Ishikawa (cell line): ENCODE measurements around the gene TGFBR3L.

Experiments used
- CEBPB ChIP-seq: IDR thresholded peaks from 2 replicates; pipeline ENCODE4 v1.6.1; 2012
- CREB1 ChIP-seq: IDR thresholded peaks from 2 replicates; pipeline ENCODE4 v1.6.1; 2012; ENCODE audit warnings: low read depth
- EGR1 ChIP-seq: IDR thresholded peaks from 2 replicates; pipeline ENCODE4 v1.6.1; 2012
- EP300 ChIP-seq: IDR thresholded peaks from 2 replicates; pipeline ENCODE4 v1.6.1; 2012; ENCODE audit warnings: borderline replicate concordance
- FOXM1 ChIP-seq: IDR thresholded peaks from 2 replicates; pipeline ENCODE4 v1.6.1; 2012; ENCODE audit warnings: low read depth, borderline replicate concordance
- NFIC ChIP-seq: IDR thresholded peaks from 2 replicates; pipeline ENCODE4 v1.6.1; 2012
- RAD21 ChIP-seq: IDR thresholded peaks from 2 replicates; pipeline ENCODE4 v1.6.1; 2012; ENCODE audit warnings: low read depth
- TAF1 ChIP-seq: IDR thresholded peaks from 2 replicates; pipeline ENCODE4 v1.6.1; 2012; ENCODE audit warnings: low read depth, mild to moderate bottlenecking
- TCF12 ChIP-seq: IDR thresholded peaks from 2 replicates; pipeline ENCODE4 v1.6.1; 2012; ENCODE audit warnings: low read depth
- TEAD4 ChIP-seq: IDR thresholded peaks from 2 replicates; pipeline ENCODE4 v1.6.1; 2012
- YY1 ChIP-seq: IDR thresholded peaks from 2 replicates; pipeline ENCODE4 v1.6.1; 2012; ENCODE audit warnings: low read depth
- ZBTB7A ChIP-seq: IDR thresholded peaks from 2 replicates; pipeline ENCODE4 v1.6.1; 2012; ENCODE audit warnings: low read depth
- TF ChIP-seq, protein P1 (sequence below): IDR thresholded peaks from 2 replicates; pipeline ENCODE4 v1.6.1; 2012; ENCODE audit warnings: low read depth, mild to moderate bottlenecking
- TF ChIP-seq, protein P2 (sequence below): IDR thresholded peaks from 2 replicates; pipeline ENCODE4 v1.6.1; 2012
- TF ChIP-seq, protein P3 (sequence below): IDR thresholded peaks from 2 replicates; pipeline ENCODE4 v1.6.1; 2012

TGFBR3L gene

DNA sequence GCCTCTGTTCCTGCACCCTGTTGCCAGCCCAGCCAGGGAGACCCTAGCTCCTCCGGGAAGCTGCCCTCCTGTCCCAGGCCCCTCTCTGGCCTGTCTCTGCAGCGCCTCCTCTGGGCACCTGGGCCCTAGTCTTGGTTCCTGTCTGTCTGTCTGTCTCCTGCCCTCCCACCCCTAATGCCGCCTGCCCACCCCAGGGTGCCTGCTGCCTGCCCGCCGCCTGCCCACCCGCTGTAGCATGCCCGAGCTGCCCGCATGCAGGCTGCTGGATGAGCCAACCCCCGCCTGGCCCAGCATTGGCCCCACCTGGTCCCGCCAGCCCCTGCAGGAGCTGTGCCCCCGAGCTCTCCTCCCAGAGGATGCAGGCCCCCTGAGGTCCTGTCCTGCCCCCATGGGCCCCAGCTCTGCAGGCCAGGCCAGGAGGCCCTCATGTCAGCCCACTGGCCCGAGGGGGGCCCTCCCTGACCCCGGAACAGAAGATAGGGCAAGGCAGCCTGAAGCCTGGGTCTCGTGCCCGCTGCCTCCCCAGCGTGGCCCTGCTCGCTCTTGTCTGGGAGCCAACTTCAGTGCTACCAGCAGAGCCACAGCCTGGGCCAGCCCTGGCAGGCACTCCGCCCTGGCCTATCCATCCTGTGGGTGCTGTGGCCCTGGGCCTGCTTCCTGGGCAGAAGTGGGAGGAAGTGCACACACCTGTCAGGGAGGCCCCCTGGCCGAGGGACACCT, 5.7 kb upstream of the TGFBR3L start:
- no peak for TF ChIP-seq TEAD4
- no peak for TF ChIP-seq TCF12
- TF ChIP-seq, protein P1, sequence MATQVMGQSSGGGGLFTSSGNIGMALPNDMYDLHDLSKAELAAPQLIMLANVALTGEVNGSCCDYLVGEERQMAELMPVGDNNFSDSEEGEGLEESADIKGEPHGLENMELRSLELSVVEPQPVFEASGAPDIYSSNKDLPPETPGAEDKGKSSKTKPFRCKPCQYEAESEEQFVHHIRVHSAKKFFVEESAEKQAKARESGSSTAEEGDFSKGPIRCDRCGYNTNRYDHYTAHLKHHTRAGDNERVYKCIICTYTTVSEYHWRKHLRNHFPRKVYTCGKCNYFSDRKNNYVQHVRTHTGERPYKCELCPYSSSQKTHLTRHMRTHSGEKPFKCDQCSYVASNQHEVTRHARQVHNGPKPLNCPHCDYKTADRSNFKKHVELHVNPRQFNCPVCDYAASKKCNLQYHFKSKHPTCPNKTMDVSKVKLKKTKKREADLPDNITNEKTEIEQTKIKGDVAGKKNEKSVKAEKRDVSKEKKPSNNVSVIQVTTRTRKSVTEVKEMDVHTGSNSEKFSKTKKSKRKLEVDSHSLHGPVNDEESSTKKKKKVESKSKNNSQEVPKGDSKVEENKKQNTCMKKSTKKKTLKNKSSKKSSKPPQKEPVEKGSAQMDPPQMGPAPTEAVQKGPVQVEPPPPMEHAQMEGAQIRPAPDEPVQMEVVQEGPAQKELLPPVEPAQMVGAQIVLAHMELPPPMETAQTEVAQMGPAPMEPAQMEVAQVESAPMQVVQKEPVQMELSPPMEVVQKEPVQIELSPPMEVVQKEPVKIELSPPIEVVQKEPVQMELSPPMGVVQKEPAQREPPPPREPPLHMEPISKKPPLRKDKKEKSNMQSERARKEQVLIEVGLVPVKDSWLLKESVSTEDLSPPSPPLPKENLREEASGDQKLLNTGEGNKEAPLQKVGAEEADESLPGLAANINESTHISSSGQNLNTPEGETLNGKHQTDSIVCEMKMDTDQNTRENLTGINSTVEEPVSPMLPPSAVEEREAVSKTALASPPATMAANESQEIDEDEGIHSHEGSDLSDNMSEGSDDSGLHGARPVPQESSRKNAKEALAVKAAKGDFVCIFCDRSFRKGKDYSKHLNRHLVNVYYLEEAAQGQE, result no peak

DNA sequence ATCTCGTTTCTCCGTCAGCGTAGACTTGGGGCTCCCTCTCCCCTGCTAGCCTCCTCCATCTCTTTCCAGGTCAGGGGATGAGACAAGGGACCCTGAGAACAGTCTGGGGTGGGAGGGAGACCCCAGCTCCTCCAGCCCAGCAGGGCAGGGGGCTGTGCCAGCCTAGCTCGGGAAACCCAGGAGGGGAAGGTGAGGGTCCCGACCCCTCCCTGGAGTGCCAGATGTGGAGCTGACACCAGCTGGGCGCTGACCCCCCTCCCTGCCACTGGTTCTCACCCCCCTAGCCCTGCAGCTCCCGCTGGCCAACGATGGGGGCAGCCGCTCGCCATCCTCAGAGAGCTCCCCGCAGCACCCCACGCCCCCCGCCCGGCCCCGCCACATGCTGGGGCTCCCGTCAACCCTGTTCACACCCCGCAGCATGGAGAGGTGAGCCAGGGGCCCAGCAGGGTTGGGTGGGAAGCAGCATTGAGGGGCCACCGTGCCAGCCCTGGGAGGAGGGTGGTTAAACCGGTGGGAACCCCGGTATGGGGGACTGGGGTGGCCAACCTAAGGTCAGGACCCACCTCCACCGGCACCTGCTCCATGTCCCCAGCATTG, 5.1 kb upstream of the TGFBR3L start:
- no peak for TF ChIP-seq TCF12
- no peak for TF ChIP-seq YY1
- TF ChIP-seq EP300, result no peak
- no peak for TF ChIP-seq RAD21
- no peak for TF ChIP-seq CREB1
- TF ChIP-seq EGR1, result no peak

DNA sequence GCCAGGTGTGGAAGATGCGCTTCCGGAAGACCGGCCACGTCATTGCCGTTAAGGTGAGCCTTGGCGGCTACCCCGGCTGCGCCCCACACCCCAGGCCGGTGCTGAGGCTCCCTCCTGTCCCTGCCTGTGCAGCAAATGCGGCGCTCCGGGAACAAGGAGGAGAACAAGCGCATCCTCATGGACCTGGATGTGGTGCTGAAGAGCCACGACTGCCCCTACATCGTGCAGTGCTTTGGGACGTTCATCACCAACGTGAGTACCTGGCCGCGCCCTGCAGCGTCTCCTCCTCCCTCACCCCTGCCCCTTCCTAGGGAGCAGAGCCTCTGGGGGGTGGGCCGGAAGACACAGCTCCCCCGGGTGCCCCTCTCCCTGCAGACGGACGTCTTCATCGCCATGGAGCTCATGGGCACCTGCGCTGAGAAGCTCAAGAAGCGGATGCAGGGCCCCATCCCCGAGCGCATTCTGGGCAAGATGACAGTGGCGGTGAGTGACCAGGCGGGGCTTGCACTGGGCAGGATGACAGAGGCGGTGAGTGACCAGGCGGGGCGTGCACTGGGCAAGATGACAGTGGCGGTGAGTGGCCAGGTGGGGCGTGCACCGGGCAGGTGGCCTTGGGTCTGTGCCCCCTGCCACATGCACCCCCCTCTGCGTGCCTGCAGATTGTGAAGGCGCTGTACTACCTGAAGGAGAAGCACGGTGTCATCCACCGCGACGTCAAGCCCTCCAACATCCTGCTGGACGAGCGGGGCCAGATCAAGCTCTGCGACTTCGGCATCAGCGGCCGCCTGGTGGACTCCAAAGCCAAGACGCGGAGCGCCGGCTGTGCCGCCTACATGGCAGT, 4.1 kb upstream of the TGFBR3L start:
- TF ChIP-seq, protein P1, result no peak
- TF ChIP-seq CREB1 (no peak), EP300 (no peak), NFIC (no peak), EGR1 (no peak), FOXM1 (no peak), TEAD4 (no peak), CEBPB (no peak), YY1 (no peak), ZBTB7A (no peak)
- TF ChIP-seq, protein P2, sequence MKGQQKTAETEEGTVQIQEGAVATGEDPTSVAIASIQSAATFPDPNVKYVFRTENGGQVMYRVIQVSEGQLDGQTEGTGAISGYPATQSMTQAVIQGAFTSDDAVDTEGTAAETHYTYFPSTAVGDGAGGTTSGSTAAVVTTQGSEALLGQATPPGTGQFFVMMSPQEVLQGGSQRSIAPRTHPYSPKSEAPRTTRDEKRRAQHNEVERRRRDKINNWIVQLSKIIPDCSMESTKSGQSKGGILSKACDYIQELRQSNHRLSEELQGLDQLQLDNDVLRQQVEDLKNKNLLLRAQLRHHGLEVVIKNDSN, result no peak

DNA sequence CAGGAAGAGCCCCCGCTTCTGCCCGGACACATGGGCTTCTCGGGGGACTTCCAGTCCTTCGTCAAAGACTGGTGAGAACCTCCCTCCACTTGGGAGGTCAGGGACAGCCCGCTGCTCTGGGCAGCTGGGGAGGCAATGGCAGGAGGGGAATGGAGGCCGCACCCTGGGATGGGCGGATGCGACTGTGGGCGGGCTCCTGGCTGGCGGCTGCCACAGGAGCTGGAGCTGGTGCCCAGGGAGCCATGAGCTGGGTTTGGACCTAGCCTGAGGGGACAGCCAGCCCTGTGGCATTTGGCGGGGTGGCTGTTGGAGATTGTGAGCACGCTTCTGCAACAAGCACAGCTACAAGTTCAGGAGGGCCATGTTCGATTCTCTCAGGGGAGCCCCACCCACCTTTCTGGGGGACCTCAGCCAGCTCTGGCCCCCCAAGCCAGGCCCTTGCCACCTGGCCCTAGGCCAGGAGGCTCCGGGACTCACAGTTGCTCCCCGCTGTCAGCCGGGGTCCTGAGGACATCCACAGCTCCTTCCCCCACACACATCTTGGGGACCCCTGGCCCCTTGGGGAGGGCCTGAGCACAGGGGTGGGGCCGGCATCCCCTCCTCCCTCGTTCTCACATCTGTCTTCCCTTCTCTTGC, 3.0 kb upstream of the TGFBR3L start:
- TF ChIP-seq, protein P3, sequence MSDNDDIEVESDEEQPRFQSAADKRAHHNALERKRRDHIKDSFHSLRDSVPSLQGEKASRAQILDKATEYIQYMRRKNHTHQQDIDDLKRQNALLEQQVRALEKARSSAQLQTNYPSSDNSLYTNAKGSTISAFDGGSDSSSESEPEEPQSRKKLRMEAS, result no peak
- TF ChIP-seq EP300 (no peak), EGR1 (no peak), YY1 (no peak), TAF1 (no peak), NFIC (no peak), FOXM1 (no peak), ZBTB7A (no peak), RAD21 (no peak), CREB1 (no peak), TEAD4 (no peak), CEBPB (no peak), TCF12 (no peak)
- TF ChIP-seq, protein P2, result no peak
- TF ChIP-seq, protein P1, result no peak
